HG02759 (cell line): ENCODE results near the gene SLC1A2.

ENCODE experiments used
- ATAC-seq: cut with Tn5 transposase; IDR thresholded peaks from one replicate; pipeline ENCODE4 v1.9.1; 2021; ENCODE audit warnings: mild to moderate bottlenecking, moderate library complexity; ENCODE audit not compliant: unreplicated experiment

SLC1A2 gene

DNA sequence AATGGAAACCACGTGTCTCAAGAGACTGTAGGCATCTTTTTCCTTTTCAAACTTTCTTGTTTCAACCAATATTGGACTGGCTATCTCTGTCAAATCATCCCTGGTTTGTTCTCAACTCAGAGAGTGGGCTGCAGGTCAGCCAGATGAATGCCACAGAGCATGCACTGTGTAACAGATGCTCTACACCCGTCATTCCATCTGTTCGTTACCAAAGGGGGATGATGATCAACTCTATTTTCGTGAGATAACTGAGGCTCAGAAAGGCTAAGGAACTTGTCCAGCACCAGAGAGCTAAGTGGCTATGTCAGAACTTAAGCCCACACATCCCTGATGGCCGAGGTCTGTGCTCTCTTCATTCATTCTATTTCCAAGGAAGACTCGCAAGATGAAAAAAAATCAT, 42.1 kb downstream of the SLC1A2 start:
- no peak for ATAC-seq

DNA sequence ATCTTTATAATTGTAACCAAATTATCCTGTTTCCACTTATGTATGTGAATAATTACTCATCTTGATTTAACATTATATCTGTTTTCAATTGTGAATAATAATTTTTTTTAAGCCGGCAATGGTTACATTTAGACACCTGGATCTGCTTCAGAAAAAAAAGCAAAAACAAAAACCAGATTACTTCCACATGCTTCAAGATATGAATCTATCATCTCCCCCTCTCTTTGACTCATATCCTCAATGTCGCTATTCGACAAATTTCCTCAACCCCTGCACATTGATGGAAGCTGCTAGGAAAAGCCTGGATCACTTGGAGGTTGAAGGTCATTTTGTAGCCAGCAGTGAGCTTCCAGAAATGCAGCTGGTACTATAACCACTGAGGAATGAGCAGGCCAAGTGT, 42.7 kb downstream of the SLC1A2 start:
- no peak for ATAC-seq

- ATAC-seq, result no peak
Observed at GRCh38 chr11:35376118-35376510, 43.2 kb downstream of the SLC1A2 start.

- ATAC-seq, result no peak
Observed at GRCh38 chr11:35375332-35376117, 43.8 kb downstream of the SLC1A2 start.

- ATAC-seq, result no peak
Observed at GRCh38 chr11:35373284-35373933, 45.9 kb downstream of the SLC1A2 start.

DNA sequence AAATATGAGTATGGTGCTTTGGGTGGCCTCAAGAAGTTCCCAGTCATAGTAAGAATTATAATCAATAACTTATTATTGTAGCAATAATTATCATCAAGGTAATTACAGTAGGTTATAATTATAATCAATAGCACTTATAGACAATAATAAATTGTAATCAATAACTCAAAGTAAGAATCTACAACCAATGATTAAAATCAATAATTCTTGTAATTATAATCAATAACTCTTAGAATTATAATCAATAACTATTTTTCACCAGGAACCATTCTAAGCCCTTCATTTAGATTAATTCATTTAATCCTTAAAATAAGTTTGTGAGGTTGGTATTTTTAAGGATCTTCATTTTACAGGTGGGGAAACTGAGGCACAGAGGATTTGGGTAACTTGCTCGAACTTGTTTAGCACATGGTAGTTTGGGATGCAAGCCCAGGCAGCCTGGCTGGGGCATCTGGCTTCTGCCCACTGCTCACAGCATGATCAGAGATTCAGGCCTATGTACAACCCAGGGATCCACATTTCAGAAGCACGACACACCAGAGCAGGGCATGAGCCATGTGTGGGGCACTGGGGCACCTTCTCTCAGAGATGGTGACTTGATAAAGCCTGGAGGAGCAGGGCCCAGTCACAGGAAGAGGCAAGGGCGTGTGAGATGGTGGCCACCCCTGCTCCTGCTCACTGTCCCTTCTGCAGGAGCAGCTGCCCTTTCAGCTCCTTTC, 46.6 kb downstream of the SLC1A2 start:
- no peak for ATAC-seq

DNA sequence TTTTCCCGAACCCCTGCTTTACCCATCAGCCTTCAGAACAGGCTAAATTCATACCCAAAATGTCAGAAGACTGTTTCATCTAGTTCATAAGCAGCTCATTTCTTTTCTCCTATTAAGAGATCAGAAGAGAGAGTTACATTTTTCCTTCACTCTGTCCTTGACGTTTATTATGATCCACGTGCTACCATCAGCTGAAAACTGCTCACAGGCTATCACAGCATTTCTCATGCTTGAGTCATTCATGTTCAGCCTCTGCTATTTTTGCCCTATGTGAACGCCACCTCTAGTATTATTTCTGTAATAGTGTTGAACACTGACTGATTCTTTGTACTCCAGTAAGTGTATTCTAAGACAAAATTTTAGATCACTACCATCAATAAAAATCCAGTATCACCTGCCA, 51.9 kb downstream of the SLC1A2 start:
- no peak for ATAC-seq

- no peak for ATAC-seq
Observed at GRCh38 chr11:35366798-35367197, 52.6 kb downstream of the SLC1A2 start.

DNA sequence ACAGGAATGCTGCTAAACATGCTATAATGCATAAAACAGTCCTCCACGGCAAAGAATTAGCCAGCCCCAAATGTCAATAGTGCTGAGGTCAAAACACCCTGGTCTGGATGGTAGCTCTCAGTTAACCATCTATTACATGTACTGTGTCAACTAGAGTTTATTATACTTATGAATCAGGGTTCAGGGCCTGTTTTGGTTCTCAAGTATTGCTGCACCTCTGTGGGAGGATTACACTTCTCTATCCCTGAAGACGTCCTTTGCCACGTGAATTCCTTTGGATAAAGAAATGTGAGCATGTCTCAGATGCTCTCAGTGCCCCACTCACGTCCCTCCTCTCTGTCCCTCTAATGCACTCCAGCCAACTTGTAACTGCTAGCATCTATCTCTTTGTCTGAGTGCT, 53.4 kb downstream of the SLC1A2 start:
- ATAC-seq, result no peak

GRCh38 chr11:35365395-35365794, 54.0 kb downstream of the SLC1A2 start:
- no peak for ATAC-seq

DNA sequence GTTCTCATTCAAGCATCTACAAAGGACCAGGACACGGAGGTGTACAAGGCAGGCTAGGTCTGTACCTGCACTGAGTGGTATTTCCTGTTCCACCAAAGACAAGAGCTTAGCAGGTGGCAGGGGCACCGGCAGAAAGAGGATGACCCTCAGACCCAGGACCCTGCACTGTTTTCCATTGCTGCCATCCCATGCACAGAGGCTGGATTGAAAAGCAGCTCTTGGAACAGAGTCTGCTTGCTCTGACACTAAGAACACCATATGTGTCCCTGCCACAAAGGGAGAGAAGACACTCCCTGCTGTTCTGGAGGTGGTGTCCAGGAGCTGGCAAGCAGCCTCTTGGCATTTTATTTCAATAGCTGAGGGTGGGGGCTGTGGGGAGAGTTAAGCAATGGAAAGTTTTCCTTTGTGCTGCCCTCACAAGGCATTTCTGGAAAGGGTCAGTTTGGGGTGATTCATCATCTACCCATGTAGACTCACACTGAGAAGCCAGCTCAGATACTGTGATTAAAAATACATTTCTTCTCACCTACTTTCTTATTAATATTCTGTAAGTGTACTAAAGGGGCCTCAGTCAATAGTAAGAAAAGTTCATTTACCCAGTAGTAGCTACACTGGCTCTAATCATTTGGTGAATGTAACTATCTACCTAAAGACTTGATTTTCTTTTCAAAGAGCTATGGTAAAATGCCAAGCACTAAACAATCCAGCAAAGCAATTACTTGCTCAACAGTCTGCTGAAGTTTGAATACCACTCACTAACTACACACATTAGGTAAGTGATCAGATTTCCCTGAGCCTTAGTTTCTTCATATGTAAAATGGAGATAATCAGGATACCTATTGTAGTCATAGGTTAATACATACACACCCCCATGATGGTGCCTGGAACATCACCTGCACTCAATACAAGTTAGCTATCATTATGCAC, 55.2 kb downstream of the SLC1A2 start:
- no peak for ATAC-seq

GRCh38 chr11:35363246-35363801, 56.0 kb downstream of the SLC1A2 start:
- no peak for ATAC-seq

GRCh38 chr11:35362521-35362980, 56.8 kb downstream of the SLC1A2 start:
- no peak for ATAC-seq

- no peak for ATAC-seq
Observed at GRCh38 chr11:35360055-35360530, 59.3 kb downstream of the SLC1A2 start.

GRCh38 chr11:35359321-35360054, 59.9 kb downstream of the SLC1A2 start:
- ATAC-seq, result no peak

DNA sequence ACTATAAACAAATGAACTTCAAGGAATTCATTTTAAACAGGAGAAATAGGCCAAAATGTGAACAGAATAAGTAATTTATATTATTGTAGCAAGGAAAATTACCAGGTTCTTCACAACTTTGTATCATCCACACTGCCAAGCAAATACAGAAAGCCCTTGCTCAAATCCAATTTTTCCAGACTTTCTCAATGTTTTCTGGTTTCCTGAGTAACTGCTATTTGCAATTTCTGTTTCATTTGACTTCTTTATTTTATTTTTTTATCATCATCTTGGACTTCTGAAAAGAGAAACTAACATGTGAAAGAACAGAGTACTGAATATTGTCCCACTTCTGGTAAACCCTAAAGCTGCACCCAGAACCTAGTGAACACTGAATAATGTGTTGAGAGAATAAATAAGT, 61.0 kb downstream of the SLC1A2 start:
- ATAC-seq, result no peak

DNA sequence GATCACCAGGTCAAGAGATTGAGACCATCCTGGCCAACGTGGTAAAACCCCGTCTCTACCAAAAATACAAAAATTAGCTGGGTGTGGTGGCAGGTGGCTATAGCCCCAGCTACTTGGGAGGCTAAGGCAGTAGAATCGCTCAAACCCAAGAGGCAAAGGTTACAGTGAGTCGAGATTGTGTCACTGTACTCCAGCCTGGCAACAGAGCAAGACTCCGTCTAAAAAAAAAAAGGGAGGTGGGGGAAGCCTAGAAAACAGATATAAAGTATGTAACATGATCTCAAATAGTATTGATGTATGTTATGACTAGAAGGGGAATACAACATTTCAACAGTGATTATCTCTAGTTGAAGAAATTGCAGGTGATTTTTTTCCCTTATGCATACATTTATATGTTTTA, 61.4 kb downstream of the SLC1A2 start:
- no peak for ATAC-seq

GRCh38 chr11:35355102-35355749, 64.1 kb downstream of the SLC1A2 start:
- no peak for ATAC-seq

- no peak for ATAC-seq
Observed at GRCh38 chr11:35354644-35355043, 64.7 kb downstream of the SLC1A2 start.
